ENCODE data around the gene STOX1.
"Not testable (repeated sequence)": the region's sequence is repeated elsewhere in the genome, so short reads cannot be mapped to it uniquely, and the experiment has no call there.

Gene STOX1

DNA sequence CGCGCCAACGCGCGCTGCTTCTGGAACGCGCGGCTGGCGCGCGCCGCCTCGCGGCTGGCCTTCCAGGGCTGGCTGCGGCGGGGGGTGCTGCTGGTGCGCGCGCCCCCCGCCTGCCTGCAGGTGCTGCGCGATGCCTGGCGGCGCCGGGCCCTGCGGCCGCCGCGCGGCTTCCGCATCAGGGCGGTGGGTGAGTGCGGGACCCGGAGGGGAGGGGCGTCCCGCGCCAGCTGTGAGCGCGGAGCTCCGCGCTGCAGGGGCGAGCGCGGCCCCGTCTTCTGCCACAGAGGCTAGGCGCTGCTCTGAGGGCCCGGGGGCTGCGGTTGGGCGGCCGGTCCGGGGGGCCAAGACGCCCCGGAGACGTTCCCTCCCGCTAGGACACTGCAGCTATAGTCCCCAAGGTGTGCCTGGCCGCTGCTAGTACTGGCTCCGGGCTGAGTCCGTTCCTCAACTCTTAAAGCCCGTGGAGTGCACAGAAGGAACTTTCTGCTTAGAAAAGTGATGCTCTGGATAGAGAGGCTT is 811 bp downstream of the STOX1 start:
- peak; percentile 39 for DNase-seq (ENCODE audit: low spot score)
- peak; percentile 66 for FAIRE-seq

DNA sequence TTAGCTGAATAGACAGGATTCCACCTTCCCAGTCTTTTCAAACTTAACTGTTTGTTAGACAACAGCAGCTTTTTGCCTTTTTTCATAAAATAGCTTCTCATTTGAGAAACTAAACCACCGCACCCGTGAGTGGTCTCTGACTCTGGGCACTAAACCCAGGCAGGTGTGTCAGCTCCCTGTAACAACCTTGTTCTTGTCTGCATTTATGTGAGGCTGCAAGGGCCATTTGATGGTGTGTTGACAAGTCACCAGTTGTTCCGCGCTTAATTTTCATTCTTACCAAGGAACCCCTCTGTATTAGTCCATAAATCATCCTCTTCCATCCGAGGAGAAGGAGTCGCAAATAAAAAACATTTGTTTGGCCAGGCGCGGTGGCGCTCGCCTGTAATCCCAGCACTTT is 1.5 kb downstream of the STOX1 start:
- FAIRE-seq, result no peak

GRCh38 chr10:68829521-68829920 is 2.2 kb downstream of the STOX1 start:
- DNase-seq (ENCODE audit: low spot score), result no peak
- no peak for FAIRE-seq

More for the DNA sequence above, 1.5 kb downstream of the STOX1 start:
- DNase-seq (ENCODE audit: low spot score), result no peak

DNA sequence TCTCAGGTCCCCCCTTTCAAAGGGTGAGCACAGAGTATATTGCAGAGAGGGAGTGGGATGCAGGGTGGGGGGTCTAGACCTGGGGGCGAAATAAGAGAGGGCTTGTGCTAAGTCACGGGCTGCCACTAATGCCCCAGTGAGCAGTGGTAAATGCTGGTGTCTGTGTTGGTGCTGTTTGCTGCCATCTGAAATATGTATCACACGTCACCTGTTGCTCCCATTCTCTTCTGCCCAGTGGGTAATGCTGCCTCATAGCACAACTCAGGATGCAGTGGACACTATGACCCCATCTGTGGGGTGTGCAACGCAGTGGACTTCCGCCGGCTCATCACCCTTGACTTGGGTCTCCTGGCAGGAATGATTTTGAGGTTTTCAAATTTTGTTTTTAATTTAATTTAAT is 2.6 kb downstream of the STOX1 start:
- DNase-seq (ENCODE audit: low spot score) (no peak), FAIRE-seq (no peak)

DNA sequence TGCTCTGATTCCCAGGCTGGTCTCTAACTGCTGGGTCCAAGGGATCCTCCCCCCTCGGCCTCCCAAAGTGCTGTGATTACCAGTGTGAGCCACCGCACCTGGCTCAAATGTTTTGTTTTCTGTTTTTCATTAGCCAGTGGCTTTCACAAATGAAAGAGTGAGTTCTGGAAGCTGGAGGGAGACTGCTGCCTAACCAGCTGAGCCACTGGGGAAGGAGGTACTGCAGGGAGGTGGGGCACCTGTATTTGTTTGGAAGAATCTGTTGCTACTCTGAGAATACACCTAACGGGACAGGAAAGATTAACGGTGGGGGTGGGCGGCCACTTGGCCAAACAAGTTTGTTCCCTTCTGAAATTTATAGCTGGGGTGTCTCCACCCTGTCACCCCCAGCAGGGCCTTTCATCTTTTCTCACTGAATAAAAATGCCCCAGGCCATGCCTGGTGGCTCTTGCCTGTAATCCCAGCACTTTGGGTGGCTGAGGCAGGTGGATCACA is 4.7 kb downstream of the STOX1 start:
- no peak for DNase-seq (ENCODE audit: low spot score)
- FAIRE-seq, result no peak

- DNase-seq (ENCODE audit: low spot score) (no peak), FAIRE-seq (no peak)
Observed at GRCh38 chr10:68832601-68833000, 5.3 kb downstream of the STOX1 start.

DNA sequence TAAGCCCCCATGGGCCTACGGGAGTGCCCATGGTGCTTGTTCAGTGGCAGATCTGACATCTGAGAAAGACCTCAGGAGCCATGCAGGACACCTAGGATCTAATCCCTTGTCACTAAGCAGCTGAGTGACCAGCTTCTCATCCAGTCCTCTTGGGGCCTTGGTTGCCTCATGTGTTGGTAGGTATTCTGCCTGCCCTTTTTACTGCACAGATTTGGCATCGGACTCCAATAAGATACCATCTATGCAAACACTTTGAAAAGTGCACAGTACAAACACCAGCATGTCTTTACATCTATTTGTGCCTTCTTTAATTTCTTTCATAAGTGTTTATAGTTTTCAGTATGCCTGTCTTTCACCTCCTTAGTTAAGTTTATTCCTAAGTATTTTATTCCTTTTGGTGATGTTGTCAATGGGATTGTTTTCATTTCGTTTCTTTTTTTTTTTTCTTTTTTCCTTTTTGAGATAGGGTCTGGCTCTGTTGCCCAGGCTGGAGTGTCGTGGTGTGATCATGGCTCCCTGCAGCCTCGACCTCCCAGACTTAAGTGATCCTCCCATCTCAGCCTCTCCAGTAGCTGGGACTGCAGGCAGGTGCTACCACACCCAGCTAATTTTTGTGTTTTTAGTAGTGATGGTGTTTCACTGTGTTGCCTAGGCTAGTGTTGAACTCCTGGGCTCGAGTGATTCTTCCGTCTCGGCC is 10.4 kb downstream of the STOX1 start:
- FAIRE-seq (no peak), DNase-seq (ENCODE audit: low spot score) (no peak)

DNA sequence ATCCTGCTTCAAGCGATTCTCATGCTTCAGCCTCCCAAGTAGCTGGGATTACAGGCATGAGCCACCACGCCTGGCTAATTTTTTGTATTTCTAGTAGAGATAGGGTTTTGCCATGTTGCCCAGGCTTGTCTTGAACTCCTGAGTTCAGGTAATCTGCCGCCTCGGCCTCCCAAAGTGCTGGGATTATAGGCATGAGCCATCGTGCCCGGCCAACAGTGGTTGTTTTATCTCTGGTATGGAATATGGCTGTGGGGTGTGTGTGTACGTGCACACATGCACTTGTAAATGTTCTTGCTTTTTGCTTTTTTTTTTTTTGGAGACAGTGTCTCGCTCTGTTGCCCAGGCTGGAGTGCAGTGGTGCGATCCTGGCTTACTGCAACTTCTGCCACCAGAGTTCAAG is 13.3 kb downstream of the STOX1 start:
- not testable (repeated sequence) for DNase-seq (ENCODE audit: low spot score); FAIRE-seq

- FAIRE-seq (no peak), DNase-seq (ENCODE audit: low spot score) (no peak)
Observed at GRCh38 chr10:68848281-68848680, 20.9 kb downstream of the STOX1 start.

- DNase-seq (ENCODE audit: low spot score), result no peak
Observed at GRCh38 chr10:68848806-68849205, 21.5 kb downstream of the STOX1 start.

DNA sequence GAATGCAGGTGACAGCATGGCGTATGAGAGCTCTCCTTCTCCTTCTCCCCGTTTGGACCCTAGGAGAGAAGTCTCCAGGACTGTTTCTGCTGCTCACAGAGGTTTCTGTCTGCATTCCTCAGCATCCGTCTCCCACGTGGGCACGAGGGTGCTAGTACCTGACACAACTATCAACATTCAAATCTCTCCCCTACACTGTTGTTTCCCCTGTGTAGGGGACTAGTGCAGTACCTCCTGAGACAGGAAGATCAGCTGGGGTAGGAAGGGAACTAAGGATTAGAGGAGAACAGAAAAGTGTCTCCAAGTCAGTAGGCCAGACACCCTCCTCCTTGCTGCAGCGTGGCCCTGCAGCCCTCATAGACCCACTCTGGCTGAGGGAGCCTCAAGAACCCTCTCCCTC is 29.0 kb downstream of the STOX1 start:
- FAIRE-seq, result no peak
- DNase-seq (ENCODE audit: low spot score), result no peak

More at GRCh38 chr10:68848806-68849205, 21.5 kb downstream of the STOX1 start:
- FAIRE-seq, result no peak

DNA sequence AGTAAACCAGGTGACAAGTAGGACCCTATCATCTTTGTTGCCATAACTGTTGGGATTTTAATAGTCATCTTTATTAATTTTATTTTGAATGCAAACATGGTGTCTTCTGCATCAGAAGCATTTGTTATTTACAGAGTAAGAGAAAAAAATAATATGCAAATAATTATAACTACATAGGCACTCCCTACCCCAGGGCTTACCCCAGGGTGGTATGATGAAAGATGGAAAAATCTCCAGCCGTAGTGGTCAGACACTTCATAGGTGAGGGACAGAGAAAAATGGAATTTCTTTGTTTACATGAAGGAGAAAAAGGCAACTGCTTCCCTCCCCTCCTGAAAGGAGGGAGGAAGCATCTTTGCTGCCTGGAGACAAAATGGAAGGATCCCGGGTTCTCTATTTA is 29.7 kb downstream of the STOX1 start:
- DNase-seq (ENCODE audit: low spot score), result no peak
- FAIRE-seq, result no peak

DNA sequence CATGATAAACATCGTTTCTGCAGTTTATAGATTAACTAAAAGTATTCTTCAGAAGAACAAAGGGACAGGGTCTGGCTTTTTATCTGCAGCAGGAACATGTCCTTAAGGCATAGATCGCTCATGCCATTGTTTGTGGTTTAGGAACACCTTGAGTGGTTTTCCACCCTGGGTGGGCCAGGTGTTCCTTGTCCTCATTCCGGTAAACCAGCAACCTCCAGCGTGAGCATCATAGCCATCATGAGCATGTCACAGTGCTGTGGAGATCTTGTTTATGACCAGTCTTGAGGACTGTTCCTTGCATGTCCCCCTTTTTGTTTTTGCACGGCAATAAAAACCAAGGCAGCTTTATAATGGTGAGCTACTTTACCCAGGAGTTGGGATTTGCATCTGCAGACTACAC is 33.9 kb downstream of the STOX1 start:
- FAIRE-seq, result no peak
- no peak for DNase-seq (ENCODE audit: low spot score)

- FAIRE-seq (no peak), DNase-seq (ENCODE audit: low spot score) (no peak)
Observed at GRCh38 chr10:68864611-68865010, 37.3 kb downstream of the STOX1 start.

GRCh38 chr10:68868173-68868572 is 40.8 kb downstream of the STOX1 start:
- DNase-seq (ENCODE audit: low spot score); FAIRE-seq: not testable (repeated sequence)

- FAIRE-seq (no peak), DNase-seq (ENCODE audit: low spot score) (no peak)
Observed at GRCh38 chr10:68869623-68870022, 42.3 kb downstream of the STOX1 start.

GRCh38 chr10:68870061-68870460 is 42.7 kb downstream of the STOX1 start:
- FAIRE-seq (no peak), DNase-seq (ENCODE audit: low spot score) (no peak)

DNA sequence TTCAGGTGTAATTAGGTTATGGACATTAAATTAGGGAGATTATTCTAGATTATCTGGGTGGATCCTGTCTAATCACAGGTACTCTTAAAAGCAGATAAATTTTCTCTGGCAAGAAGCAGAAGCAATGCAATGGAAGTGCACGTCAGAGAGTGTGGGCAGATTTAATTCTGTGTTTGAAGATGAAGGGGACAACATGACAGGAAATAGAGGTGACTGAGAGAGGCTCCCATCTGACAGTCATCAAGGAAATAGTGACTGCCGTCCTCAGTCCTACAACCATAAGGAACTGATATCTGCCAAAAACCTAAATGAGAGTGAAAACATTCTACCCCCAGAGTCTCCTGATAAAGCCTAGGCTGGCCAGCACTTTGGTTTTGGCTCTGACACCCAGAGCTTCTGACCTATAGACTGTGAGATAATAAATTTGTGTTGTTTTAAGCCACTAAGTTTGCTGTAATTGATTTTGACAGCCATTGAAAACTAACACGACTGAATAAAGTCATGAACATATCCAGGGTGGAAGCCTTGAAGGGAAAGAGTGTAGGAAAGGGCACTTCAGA is 43.3 kb downstream of the STOX1 start:
- DNase-seq (ENCODE audit: low spot score) (no peak), FAIRE-seq (no peak)

GRCh38 chr10:68871105-68871711 is 43.9 kb downstream of the STOX1 start:
- no peak for FAIRE-seq
- no peak for DNase-seq (ENCODE audit: low spot score)

GRCh38 chr10:68871731-68872342 is 44.5 kb downstream of the STOX1 start:
- no peak for FAIRE-seq
- DNase-seq (ENCODE audit: low spot score), result no peak

GRCh38 chr10:68876246-68877138 is 49.2 kb downstream of the STOX1 start:
- DNase-seq (ENCODE audit: low spot score), result no peak
- FAIRE-seq, result no peak
